Endothelial cell of umbilical vein (primary cell): Measurements from ENCODE around the gene PDCD1. TPM values are rescaled to one million over a fixed set of nuclear protein-coding genes. Genes with fewer than 3 reads are reported as not detected.

ENCODE experiments used
- BruUV-seq: library from RNA; stranded (reverse); fragments of 400-500 nt; replicated peaks from 2 replicates; lab custom pipeline; 2021; lab: Mats Ljungman, UMichigan
- CTCF ChIA-PET: fragments of 300-600, 350-600 bp; sonication (Branson Sonifier 250); formaldehyde crosslinking; loops from one replicate; lab custom pipeline; 2021; ENCODE audit warnings: antibody characterized with exemption, inconsistent platforms; lab: Charles Lee
- POLR2A ChIA-PET: fragments of 300-600, 350-600 bp; sonication (Branson Sonifier 250); formaldehyde crosslinking; loops from one replicate; lab custom pipeline; 2021; ENCODE audit warnings: antibody characterized with exemption, inconsistent platforms; lab: Charles Lee
- DNase-seq: peaks from one replicate; pipeline ENCODE4 v3.0.0-alpha.2; 2011; ENCODE audit warnings: low read depth, low spot score
- FAIRE-seq: peaks from 2 replicates; lab custom pipeline; 2011; peaks lifted over from hg19 to GRCh38; lab: Jason Lieb, UNC
- H2AFZ ChIP-seq: 2 replicates; pipeline ENCODE4 v1.6.0; 2012; ENCODE audit warnings: low read depth, low read length, control low read depth, inconsistent platforms
- H3K27ac ChIP-seq: 2 replicates; pipeline ENCODE4 v1.5.1; 2011; ENCODE audit warnings: low read depth, mild to moderate bottlenecking, control low read depth, low read length, moderate library complexity; ENCODE audit not compliant: insufficient read depth
- H3K27me3 ChIP-seq, 2 experiments: 2 replicates each; pipeline versions ENCODE4 v1.6.0 to v1.6.1; 2011; ENCODE audit warnings: low read length in 2 of 2, mixed read lengths in 1 of 2; ENCODE audit not compliant: control insufficient read depth in 2 of 2, insufficient read depth in 2 of 2
- H3K36me3 ChIP-seq, 2 experiments: 2 replicates in 1 of 2; 3 replicates in 1 of 2; pipeline ENCODE4 v1.5.1; 2011; ENCODE audit warnings: low read length in 2 of 2, mild to moderate bottlenecking in 1 of 2, moderate library complexity in 1 of 2; ENCODE audit not compliant: control insufficient read depth in 2 of 2, insufficient read depth in 2 of 2; ENCODE audit errors: extremely low read depth in 1 of 2
- H3K4me1 ChIP-seq: 3 replicates; pipeline ENCODE4 v1.5.1; 2011; ENCODE audit warnings: mild to moderate bottlenecking, low read length; ENCODE audit not compliant: control insufficient read depth, insufficient read depth; ENCODE audit errors: extremely low read depth
- H3K4me2 ChIP-seq: 2 replicates; pipeline ENCODE4 v1.6.1; 2011; ENCODE audit warnings: low read length, control low read depth, mixed read lengths; ENCODE audit not compliant: insufficient read depth
- H3K4me3 ChIP-seq, 3 experiments: fragments of 200-600 bp in 1 of 3; sonication (generic), shearing (Covaris generic) in 1 of 3; replicated peaks in 1 of 3; 2 replicates each; pipeline ENCODE4 v1.5.1; 2011 to 2016; ENCODE audit warnings: control low read depth in 3 of 3, low read length in 3 of 3, mild to moderate bottlenecking in 2 of 3, inconsistent platforms in 1 of 3, low read depth in 1 of 3, moderate library complexity in 1 of 3; ENCODE audit not compliant: insufficient read depth in 1 of 3
- H3K79me2 ChIP-seq: 2 replicates; pipeline ENCODE4 v1.6.0; 2012; ENCODE audit warnings: low read length, inconsistent platforms; ENCODE audit not compliant: control insufficient read depth, insufficient read depth
- H3K9ac ChIP-seq: replicated peaks from 2 replicates; pipeline ENCODE3; 2011; ENCODE audit warnings: low read length, control low read depth; ENCODE audit not compliant: insufficient read depth; ENCODE audit errors: extremely low read depth
- H3K9me1 ChIP-seq: replicated peaks from 3 replicates; pipeline ENCODE4 v1.6.0; 2011; ENCODE audit warnings: mild to moderate bottlenecking, low read length; ENCODE audit not compliant: control insufficient read depth, insufficient read depth; ENCODE audit errors: extremely low read depth
- H3K9me3 ChIP-seq: replicated peaks from 2 replicates; pipeline ENCODE4 v1.5.1; 2012; ENCODE audit warnings: low read length, inconsistent platforms; ENCODE audit not compliant: control insufficient read depth, insufficient read depth
- H4K20me1 ChIP-seq: replicated peaks from 2 replicates; pipeline ENCODE3; 2011; ENCODE audit warnings: mild to moderate bottlenecking, low read length; ENCODE audit not compliant: control insufficient read depth, insufficient read depth; ENCODE audit errors: extremely low read depth
- EZH2 ChIP-seq: IDR thresholded peaks from 2 replicates; pipeline ENCODE4 v1.6.1; 2012; ENCODE audit warnings: borderline replicate concordance, low read depth, mild to moderate bottlenecking, moderate library complexity, low read length, inconsistent platforms; ENCODE audit not compliant: severe bottlenecking
- FOS ChIP-seq: IDR thresholded peaks from 2 replicates; pipeline ENCODE4 v1.6.1; 2011; ENCODE audit warnings: mild to moderate bottlenecking, low read length, moderate library complexity, borderline replicate concordance; ENCODE audit not compliant: insufficient read depth
- GATA2 ChIP-seq: IDR thresholded peaks from 2 replicates; pipeline ENCODE4 v1.7.0; 2011; ENCODE audit warnings: low read depth, mild to moderate bottlenecking, moderate library complexity, mixed read lengths, low read length; ENCODE audit not compliant: insufficient read length, insufficient read depth
- JUN ChIP-seq: IDR thresholded peaks from 2 replicates; pipeline ENCODE4 v1.6.1; 2011; ENCODE audit warnings: borderline replicate concordance, low read depth; ENCODE audit not compliant: insufficient read length, insufficient read depth
- MYC ChIP-seq: IDR thresholded peaks from one replicate; pipeline ENCODE4 v1.6.1; 2011; ENCODE audit warnings: mild to moderate bottlenecking, low read depth, low read length
- POLR2A ChIP-seq: IDR thresholded peaks from 2 replicates; pipeline ENCODE4 v1.6.1; 2012; ENCODE audit warnings: low read depth, mild to moderate bottlenecking, control low read depth, low read length
- POLR2AphosphoS5 ChIP-seq: IDR thresholded peaks from 2 replicates; pipeline ENCODE4 v1.6.1; 2012; ENCODE audit warnings: low read depth, mild to moderate bottlenecking, control low read depth, low read length, moderate library complexity; ENCODE audit not compliant: insufficient read depth
- dilution Hi-C: fragments of 300-500 bp; cut with MboI; formaldehyde crosslinking; loops from one replicate; pipeline ENCODE4 v1.15.0; 2019; ENCODE audit warnings: low sequenced_read_pairs; ENCODE audit not compliant: extremely low pct_ligation_motif_present
- intact Hi-C: fragments of 100-400 bp; cut with micrococcal nuclease; formaldehyde crosslinking; loops from one replicate; pipeline ENCODE4 v1.10.0; 2022
- polyA plus RNA-seq, 4 experiments: library from polyadenylated mRNA; depleted of rRNA in 3 of 4; stranded (reverse) in 3 of 4; unstranded in 1 of 4; fragments of >200 nt; gene quantifications; 2 replicates each; pipeline versions ENCODE4 v1.2.1 to v1.2.3, GENCODE V29; 2011 to 2012; ENCODE audit warnings: missing spikeins in 1 of 4
- total RNA-seq: library from RNA; stranded (reverse); gene quantifications from 2 replicates; pipeline ENCODE4 v1.2.3, GENCODE V29; 2021
- TF ChIP-seq, protein P1 (sequence below): IDR thresholded peaks from 2 replicates; pipeline ENCODE4 v1.6.1; 2011; ENCODE audit not compliant: insufficient read depth, insufficient read length
- TF ChIP-seq, protein P2 (sequence below), 2 donors: IDR thresholded peaks; 1 replicate in 1 of 2; 2 replicates in 1 of 2; pipeline ENCODE4 v1.5.1; 2011; ENCODE audit warnings: low read length in 2 of 2, mild to moderate bottlenecking in 2 of 2, moderate library complexity in 2 of 2, control low read depth in 1 of 2, inconsistent platforms in 1 of 2, low read depth in 1 of 2; ENCODE audit not compliant: insufficient read depth in 1 of 2; ENCODE audit errors: extremely low read depth in 1 of 2

Gene PDCD1
- total and polyA plus RNA-seq, 2 donors (not counting 3 experiments of a cell fraction or from before 2014, with no cell fraction given): not detected

DNA sequence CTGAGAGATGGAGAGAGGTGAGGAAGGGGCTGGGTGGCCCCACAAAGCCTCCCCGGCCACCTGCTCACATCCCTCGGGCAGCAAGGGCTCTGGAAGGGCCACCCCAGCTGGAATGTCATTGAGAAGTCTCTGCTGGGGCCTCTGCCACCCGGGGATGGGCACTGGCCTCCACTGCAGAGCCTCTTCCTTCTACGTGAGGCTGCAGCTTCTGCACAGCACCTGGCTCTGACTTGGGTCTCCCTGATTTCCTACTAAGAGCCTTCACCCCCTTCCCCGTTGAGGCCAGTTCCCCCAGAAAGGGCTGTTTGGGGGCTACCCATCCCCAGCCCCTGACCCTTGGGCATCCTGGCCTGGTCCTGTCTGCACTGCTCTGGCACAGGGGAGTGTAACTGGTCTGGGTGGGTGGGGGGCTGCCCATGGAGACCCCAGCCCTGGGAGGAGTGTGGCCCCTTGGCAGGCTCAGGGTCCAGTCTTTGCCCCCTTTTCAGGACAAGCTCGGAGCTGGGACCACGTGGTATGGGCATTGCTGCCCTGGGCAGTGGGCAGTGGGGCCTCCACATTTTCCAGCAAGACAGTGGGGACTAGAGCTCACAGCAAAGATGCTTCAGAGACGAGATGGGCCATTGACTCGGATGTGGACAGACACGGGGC is 5.6 kb downstream of the PDCD1 start:
- no peaks in the 10 kb centered on the region for H3K4me1 ChIP-seq
- no peaks in the 10 kb centered on the region for H3K36me3 ChIP-seq
- DNase-seq (no peak), FAIRE-seq (no peak)
- no peaks in the 10 kb centered on the region for H3K9me3 ChIP-seq
- no peaks in the 10 kb centered on the region for H4K20me1 ChIP-seq
- no peak overlapping the region for H3K4me3 ChIP-seq
- H3K9ac ChIP-seq: no peak overlapping the region
- BruUV-seq: no TSS peak
- dilution Hi-C loops: no loop called here
- H3K27ac ChIP-seq: no peak overlapping the region
- H3K4me2 ChIP-seq: no peak overlapping the region
- intact Hi-C loops: no loop called here
- CTCF ChIA-PET: no interaction called here
- POLR2A ChIA-PET: no interaction called here
- H3K27me3 ChIP-seq: no peaks in the 10 kb centered on the region
- TF ChIP-seq JUN: no peak
- TF ChIP-seq POLR2AphosphoS5: no peak
- TF ChIP-seq EZH2: no peak
- TF ChIP-seq, protein P1, sequence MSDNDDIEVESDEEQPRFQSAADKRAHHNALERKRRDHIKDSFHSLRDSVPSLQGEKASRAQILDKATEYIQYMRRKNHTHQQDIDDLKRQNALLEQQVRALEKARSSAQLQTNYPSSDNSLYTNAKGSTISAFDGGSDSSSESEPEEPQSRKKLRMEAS: no peak
- TF ChIP-seq FOS: no peak
- TF ChIP-seq, protein P2, sequence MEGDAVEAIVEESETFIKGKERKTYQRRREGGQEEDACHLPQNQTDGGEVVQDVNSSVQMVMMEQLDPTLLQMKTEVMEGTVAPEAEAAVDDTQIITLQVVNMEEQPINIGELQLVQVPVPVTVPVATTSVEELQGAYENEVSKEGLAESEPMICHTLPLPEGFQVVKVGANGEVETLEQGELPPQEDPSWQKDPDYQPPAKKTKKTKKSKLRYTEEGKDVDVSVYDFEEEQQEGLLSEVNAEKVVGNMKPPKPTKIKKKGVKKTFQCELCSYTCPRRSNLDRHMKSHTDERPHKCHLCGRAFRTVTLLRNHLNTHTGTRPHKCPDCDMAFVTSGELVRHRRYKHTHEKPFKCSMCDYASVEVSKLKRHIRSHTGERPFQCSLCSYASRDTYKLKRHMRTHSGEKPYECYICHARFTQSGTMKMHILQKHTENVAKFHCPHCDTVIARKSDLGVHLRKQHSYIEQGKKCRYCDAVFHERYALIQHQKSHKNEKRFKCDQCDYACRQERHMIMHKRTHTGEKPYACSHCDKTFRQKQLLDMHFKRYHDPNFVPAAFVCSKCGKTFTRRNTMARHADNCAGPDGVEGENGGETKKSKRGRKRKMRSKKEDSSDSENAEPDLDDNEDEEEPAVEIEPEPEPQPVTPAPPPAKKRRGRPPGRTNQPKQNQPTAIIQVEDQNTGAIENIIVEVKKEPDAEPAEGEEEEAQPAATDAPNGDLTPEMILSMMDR (IDR thresholded peaks at IDR 0.05; ENCODE audit: extremely low read depth in 1 of 2, insufficient read depth in 1 of 2, low read depth in 1 of 2, low read length in 2 of 2): no peak
- no peak for TF ChIP-seq GATA2
- TF ChIP-seq POLR2A: no peak
- TF ChIP-seq MYC: no peak
- no peaks in the 10 kb centered on the region for H3K9me1 ChIP-seq
- no peaks in the 10 kb centered on the region for H3K79me2 ChIP-seq
- no peak overlapping the region for H2AFZ ChIP-seq
